HG02571 (cell line): Measurements from ENCODE around the gene IFI27.
"Not testable (repeated sequence)": the region's sequence is repeated elsewhere in the genome, so short reads cannot be mapped to it uniquely, and the experiment has no call there.

Experiments used
- ATAC-seq: cut with Tn5 transposase; IDR thresholded peaks from one replicate; pipeline ENCODE4 v1.9.1; 2021; ENCODE audit warnings: mild to moderate bottlenecking, moderate library complexity; ENCODE audit not compliant: unreplicated experiment

The IFI27 gene

DNA sequence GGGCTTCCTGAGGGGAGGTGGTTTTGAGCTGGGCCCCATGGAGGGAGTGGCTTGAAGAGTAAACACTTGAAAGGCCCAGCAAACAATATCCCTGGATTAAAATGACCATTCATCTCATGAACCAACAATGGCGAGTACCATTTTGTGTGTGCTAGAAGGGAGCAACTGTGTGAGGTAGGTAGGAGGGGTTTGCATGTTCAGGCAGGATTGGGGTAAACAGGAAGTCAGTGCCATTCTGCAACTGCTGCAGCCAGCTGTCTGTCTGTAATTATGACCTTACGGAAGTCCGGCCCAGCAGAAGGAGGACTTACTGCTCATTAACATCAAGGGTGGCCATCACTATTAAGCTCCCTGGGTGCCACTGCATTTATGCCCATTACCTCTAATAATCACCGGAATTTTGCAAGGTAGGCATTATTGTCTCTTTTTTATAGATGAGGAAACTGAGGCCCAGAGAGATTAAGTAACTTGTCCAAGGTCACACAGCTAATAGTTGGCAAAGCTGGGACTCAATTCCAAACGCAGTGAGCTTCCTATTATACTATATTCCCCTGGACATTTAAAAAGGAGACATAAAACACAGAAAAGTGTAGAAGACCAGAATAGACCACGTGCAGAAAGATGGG, 35.5 kb downstream of the IFI27 start:
- no peak for ATAC-seq

DNA sequence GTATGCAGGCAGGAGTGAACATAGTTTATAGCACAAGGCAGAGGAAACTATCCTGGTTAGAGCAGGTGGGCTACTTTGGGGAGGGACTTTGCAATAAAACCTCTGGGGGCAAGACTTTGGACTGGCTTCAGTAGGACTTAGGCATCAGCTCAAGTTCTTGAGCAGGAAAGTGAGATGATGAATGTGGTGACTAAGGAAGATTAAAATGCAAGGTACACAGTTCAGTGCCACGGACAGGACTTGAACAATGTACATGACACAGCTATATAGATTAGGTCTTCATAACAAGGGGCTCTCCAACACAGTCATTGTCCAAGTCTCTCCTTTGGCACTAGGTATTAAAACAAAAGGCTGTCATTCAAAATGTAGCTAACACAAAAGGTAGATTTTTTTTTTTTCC, 42.1 kb downstream of the IFI27 start:
- ATAC-seq = no peak

GRCh38 chr14:94153750-94154342, 43.3 kb downstream of the IFI27 start:
- ATAC-seq = no peak

DNA sequence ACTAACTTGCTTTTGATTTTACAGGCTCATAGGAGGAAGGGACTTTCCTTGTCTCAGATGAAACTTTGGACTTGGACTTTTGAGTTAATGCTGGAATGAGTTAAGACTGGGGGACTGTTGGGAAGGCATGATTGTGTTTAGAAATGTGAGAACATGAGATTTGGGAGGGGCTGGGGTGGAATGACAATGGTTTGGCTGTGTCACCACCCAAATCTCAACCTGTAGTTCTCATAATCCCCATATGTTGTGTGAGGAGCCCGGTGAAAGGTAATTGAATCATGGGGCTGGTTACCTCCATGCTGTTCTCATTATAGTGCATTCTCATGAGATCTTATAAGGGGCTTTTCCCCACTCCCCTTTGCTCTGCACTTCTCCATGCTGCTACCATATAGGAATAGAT, 45.6 kb downstream of the IFI27 start:
- ATAC-seq = not testable (repeated sequence)

DNA sequence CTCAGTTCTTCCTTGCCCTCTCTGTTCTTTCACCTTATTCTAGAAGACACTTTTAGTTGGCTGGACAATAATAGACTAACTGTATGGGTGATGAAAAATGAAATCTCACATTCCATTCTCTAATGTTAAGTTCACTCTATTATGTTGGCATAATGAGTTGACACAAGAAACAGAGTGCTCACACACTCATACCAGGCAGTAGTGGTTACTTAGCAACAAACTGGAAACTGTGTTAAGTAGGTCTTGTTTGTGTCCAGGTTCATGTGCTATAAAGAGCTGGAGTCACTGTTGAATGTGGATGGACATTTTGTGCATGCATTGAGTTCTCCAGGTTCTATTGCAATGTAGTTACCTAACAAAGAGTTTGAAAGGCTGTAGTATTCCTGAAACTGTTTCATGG, 46.7 kb downstream of the IFI27 start:
- ATAC-seq = no peak

GRCh38 chr14:94158239-94158883, 47.8 kb downstream of the IFI27 start:
- no peak for ATAC-seq

DNA sequence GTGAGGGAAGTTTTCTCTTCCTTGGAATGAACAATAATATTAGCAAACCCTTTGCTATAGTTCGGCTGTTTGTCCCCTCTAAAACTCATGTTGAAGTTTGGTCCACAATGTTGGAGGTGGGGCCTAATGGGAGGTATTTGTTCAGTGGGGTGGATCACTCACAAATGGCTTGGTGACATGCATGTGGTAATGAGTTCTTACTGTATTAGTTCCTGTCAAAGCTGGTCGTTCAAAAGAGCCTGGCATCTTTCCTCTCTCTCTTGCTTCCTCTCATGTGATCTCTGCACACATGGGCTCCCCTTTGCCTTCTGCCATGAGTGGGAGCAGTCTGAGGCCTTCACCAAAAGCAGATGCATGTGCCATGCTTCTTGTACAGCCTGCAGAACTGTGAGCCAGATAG, 50.5 kb downstream of the IFI27 start:
- no peak for ATAC-seq

GRCh38 chr14:94161981-94162380, 51.4 kb downstream of the IFI27 start:
- ATAC-seq = no peak

- no peak for ATAC-seq
Measured at GRCh38 chr14:94162466-94162865, 51.9 kb downstream of the IFI27 start.

GRCh38 chr14:94163796-94164195, 53.3 kb downstream of the IFI27 start:
- no peak for ATAC-seq

DNA sequence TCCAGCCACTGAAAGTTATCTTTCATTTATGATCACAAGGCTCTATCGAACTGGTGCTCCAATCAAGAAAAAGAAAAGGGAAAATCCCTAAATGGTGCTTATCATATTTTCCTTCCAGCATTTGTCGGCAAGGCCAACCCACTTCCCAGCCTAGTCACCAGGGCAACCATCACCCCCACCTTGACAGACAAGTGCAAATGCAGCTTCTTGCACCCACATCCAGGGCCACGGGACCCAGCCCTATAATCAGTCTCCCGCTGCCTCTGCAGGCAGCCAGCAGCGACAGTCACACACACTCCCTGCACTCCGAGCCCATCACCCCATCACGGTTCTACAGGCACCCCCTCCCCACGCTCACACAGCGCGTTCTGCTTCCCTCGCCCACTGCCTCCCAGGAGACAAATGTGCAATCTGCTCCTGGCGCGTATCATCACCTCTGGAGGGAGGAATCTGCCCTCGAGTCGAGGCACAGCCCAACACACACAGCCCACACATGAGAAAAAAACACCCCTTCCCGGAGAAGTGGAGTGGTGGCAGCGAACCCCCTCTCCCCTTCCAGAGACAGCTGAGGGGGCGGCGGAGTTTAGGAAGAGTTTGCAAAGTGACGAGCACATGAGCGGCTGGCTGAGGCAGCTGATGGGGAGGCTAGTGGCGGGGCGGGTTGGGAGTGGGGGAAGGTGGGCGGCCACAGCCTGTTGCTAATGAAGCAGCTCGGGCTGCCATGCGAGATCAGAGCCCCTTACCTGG, 54.3 kb downstream of the IFI27 start:
- ATAC-seq = no peak

GRCh38 chr14:94165744-94166143, 55.2 kb downstream of the IFI27 start:
- no peak for ATAC-seq
